Endothelial cell of umbilical vein (primary cell): Measurements from ENCODE around the gene FAM184B. TPM values are rescaled to one million over a fixed set of nuclear protein-coding genes. Genes with fewer than 3 reads are reported as not detected.

Experiments used
- BruUV-seq: library from RNA; stranded (reverse); fragments of 400-500 nt; replicated peaks from 2 replicates; lab custom pipeline; 2021; lab: Mats Ljungman, UMichigan
- CTCF ChIA-PET: fragments of 300-600, 350-600 bp; sonication (Branson Sonifier 250); formaldehyde crosslinking; loops from one replicate; lab custom pipeline; 2021; ENCODE audit warnings: antibody characterized with exemption, inconsistent platforms; lab: Charles Lee
- POLR2A ChIA-PET: fragments of 300-600, 350-600 bp; sonication (Branson Sonifier 250); formaldehyde crosslinking; loops from one replicate; lab custom pipeline; 2021; ENCODE audit warnings: antibody characterized with exemption, inconsistent platforms; lab: Charles Lee
- DNase-seq: peaks from one replicate; pipeline ENCODE4 v3.0.0-alpha.2; 2011; ENCODE audit warnings: low read depth, low spot score
- FAIRE-seq: peaks from 2 replicates; lab custom pipeline; 2011; peaks lifted over from hg19 to GRCh38; lab: Jason Lieb, UNC
- H2AFZ ChIP-seq: 2 replicates; pipeline ENCODE4 v1.6.0; 2012; ENCODE audit warnings: low read depth, low read length, control low read depth, inconsistent platforms
- H3K27ac ChIP-seq: 2 replicates; pipeline ENCODE4 v1.5.1; 2011; ENCODE audit warnings: low read depth, mild to moderate bottlenecking, control low read depth, low read length, moderate library complexity; ENCODE audit not compliant: insufficient read depth
- H3K27me3 ChIP-seq, 2 experiments: 2 replicates each; pipeline versions ENCODE4 v1.6.0 to v1.6.1; 2011; ENCODE audit warnings: low read length in 2 of 2, mixed read lengths in 1 of 2; ENCODE audit not compliant: control insufficient read depth in 2 of 2, insufficient read depth in 2 of 2
- H3K36me3 ChIP-seq, 2 experiments: 2 replicates in 1 of 2; 3 replicates in 1 of 2; pipeline ENCODE4 v1.5.1; 2011; ENCODE audit warnings: low read length in 2 of 2, mild to moderate bottlenecking in 1 of 2, moderate library complexity in 1 of 2; ENCODE audit not compliant: control insufficient read depth in 2 of 2, insufficient read depth in 2 of 2; ENCODE audit errors: extremely low read depth in 1 of 2
- H3K4me1 ChIP-seq: 3 replicates; pipeline ENCODE4 v1.5.1; 2011; ENCODE audit warnings: mild to moderate bottlenecking, low read length; ENCODE audit not compliant: control insufficient read depth, insufficient read depth; ENCODE audit errors: extremely low read depth
- H3K4me2 ChIP-seq: 2 replicates; pipeline ENCODE4 v1.6.1; 2011; ENCODE audit warnings: low read length, control low read depth, mixed read lengths; ENCODE audit not compliant: insufficient read depth
- H3K4me3 ChIP-seq, 3 experiments: fragments of 200-600 bp in 1 of 3; sonication (generic), shearing (Covaris generic) in 1 of 3; replicated peaks in 1 of 3; 2 replicates each; pipeline ENCODE4 v1.5.1; 2011 to 2016; ENCODE audit warnings: control low read depth in 3 of 3, low read length in 3 of 3, mild to moderate bottlenecking in 2 of 3, inconsistent platforms in 1 of 3, low read depth in 1 of 3, moderate library complexity in 1 of 3; ENCODE audit not compliant: insufficient read depth in 1 of 3
- H3K79me2 ChIP-seq: 2 replicates; pipeline ENCODE4 v1.6.0; 2012; ENCODE audit warnings: low read length, inconsistent platforms; ENCODE audit not compliant: control insufficient read depth, insufficient read depth
- H3K9ac ChIP-seq: replicated peaks from 2 replicates; pipeline ENCODE3; 2011; ENCODE audit warnings: low read length, control low read depth; ENCODE audit not compliant: insufficient read depth; ENCODE audit errors: extremely low read depth
- H3K9me1 ChIP-seq: replicated peaks from 3 replicates; pipeline ENCODE4 v1.6.0; 2011; ENCODE audit warnings: mild to moderate bottlenecking, low read length; ENCODE audit not compliant: control insufficient read depth, insufficient read depth; ENCODE audit errors: extremely low read depth
- H3K9me3 ChIP-seq: replicated peaks from 2 replicates; pipeline ENCODE4 v1.5.1; 2012; ENCODE audit warnings: low read length, inconsistent platforms; ENCODE audit not compliant: control insufficient read depth, insufficient read depth
- H4K20me1 ChIP-seq: replicated peaks from 2 replicates; pipeline ENCODE3; 2011; ENCODE audit warnings: mild to moderate bottlenecking, low read length; ENCODE audit not compliant: control insufficient read depth, insufficient read depth; ENCODE audit errors: extremely low read depth
- CTCF ChIP-seq, 2 donors: IDR thresholded peaks; 1 replicate in 1 of 2; 2 replicates in 1 of 2; pipeline ENCODE4 v1.5.1; 2011; ENCODE audit warnings: low read length in 2 of 2, mild to moderate bottlenecking in 2 of 2, moderate library complexity in 2 of 2, control low read depth in 1 of 2, inconsistent platforms in 1 of 2, low read depth in 1 of 2; ENCODE audit not compliant: insufficient read depth in 1 of 2; ENCODE audit errors: extremely low read depth in 1 of 2
- EZH2 ChIP-seq: IDR thresholded peaks from 2 replicates; pipeline ENCODE4 v1.6.1; 2012; ENCODE audit warnings: borderline replicate concordance, low read depth, mild to moderate bottlenecking, moderate library complexity, low read length, inconsistent platforms; ENCODE audit not compliant: severe bottlenecking
- FOS ChIP-seq: IDR thresholded peaks from 2 replicates; pipeline ENCODE4 v1.6.1; 2011; ENCODE audit warnings: mild to moderate bottlenecking, low read length, moderate library complexity, borderline replicate concordance; ENCODE audit not compliant: insufficient read depth
- GATA2 ChIP-seq: IDR thresholded peaks from 2 replicates; pipeline ENCODE4 v1.7.0; 2011; ENCODE audit warnings: low read depth, mild to moderate bottlenecking, moderate library complexity, mixed read lengths, low read length; ENCODE audit not compliant: insufficient read length, insufficient read depth
- JUN ChIP-seq: IDR thresholded peaks from 2 replicates; pipeline ENCODE4 v1.6.1; 2011; ENCODE audit warnings: borderline replicate concordance, low read depth; ENCODE audit not compliant: insufficient read length, insufficient read depth
- MAX ChIP-seq: IDR thresholded peaks from 2 replicates; pipeline ENCODE4 v1.6.1; 2011; ENCODE audit not compliant: insufficient read depth, insufficient read length
- MYC ChIP-seq: IDR thresholded peaks from one replicate; pipeline ENCODE4 v1.6.1; 2011; ENCODE audit warnings: mild to moderate bottlenecking, low read depth, low read length
- POLR2A ChIP-seq: IDR thresholded peaks from 2 replicates; pipeline ENCODE4 v1.6.1; 2012; ENCODE audit warnings: low read depth, mild to moderate bottlenecking, control low read depth, low read length
- POLR2AphosphoS5 ChIP-seq: IDR thresholded peaks from 2 replicates; pipeline ENCODE4 v1.6.1; 2012; ENCODE audit warnings: low read depth, mild to moderate bottlenecking, control low read depth, low read length, moderate library complexity; ENCODE audit not compliant: insufficient read depth
- dilution Hi-C: fragments of 300-500 bp; cut with MboI; formaldehyde crosslinking; loops from one replicate; pipeline ENCODE4 v1.15.0; 2019; ENCODE audit warnings: low sequenced_read_pairs; ENCODE audit not compliant: extremely low pct_ligation_motif_present
- intact Hi-C: fragments of 100-400 bp; cut with micrococcal nuclease; formaldehyde crosslinking; loops from one replicate; pipeline ENCODE4 v1.10.0; 2022
- polyA plus RNA-seq, 4 experiments: library from polyadenylated mRNA; depleted of rRNA in 3 of 4; stranded (reverse) in 3 of 4; unstranded in 1 of 4; fragments of >200 nt; gene quantifications; 2 replicates each; pipeline versions ENCODE4 v1.2.1 to v1.2.3, GENCODE V29; 2011 to 2012; ENCODE audit warnings: missing spikeins in 1 of 4
- total RNA-seq: library from RNA; stranded (reverse); gene quantifications from 2 replicates; pipeline ENCODE4 v1.2.3, GENCODE V29; 2021

Gene FAM184B
- total and polyA plus RNA-seq, 2 donors (not counting 3 experiments of a cell fraction or from before 2014, with no cell fraction given): not detected

GRCh38 chr4:17773135-17773698 lies 8.2 kb downstream of the FAM184B start:
- no peak overlapping the region for H3K27ac ChIP-seq
- no peaks in the 10 kb centered on the region for H4K20me1 ChIP-seq
- CTCF ChIA-PET: no interaction called here
- H3K4me2 ChIP-seq: no peak overlapping the region
- H3K27me3 ChIP-seq: no peaks in the 10 kb centered on the region
- no peaks in the 10 kb centered on the region for H3K4me1 ChIP-seq
- no peaks in the 10 kb centered on the region for H3K9me3 ChIP-seq
- no peaks in the 10 kb centered on the region for H3K79me2 ChIP-seq
- H3K9me1 ChIP-seq: no peaks in the 10 kb centered on the region
- no peaks in the 10 kb centered on the region for H3K36me3 ChIP-seq
- no peak overlapping the region for H3K4me3 ChIP-seq
- BruUV-seq: no TSS peak
- TF ChIP-seq POLR2A: no peak
- no peak for TF ChIP-seq FOS
- no peak for TF ChIP-seq CTCF (IDR thresholded peaks at IDR 0.05; ENCODE audit: extremely low read depth in 1 of 2, insufficient read depth in 1 of 2, low read depth in 1 of 2, low read length in 2 of 2)
- TF ChIP-seq MAX: no peak
- TF ChIP-seq GATA2: no peak
- TF ChIP-seq EZH2: no peak
- no peak for TF ChIP-seq POLR2AphosphoS5
- TF ChIP-seq MYC: no peak
- TF ChIP-seq JUN: no peak
- DNase-seq (no peak), FAIRE-seq (no peak)
- intact Hi-C loops: no loop called here
- dilution Hi-C loops: no loop called here
- no peak overlapping the region for H2AFZ ChIP-seq
- POLR2A ChIA-PET: no interaction called here
- H3K9ac ChIP-seq: no peak overlapping the region
